OCI-LY3 (cell line): Measurements from ENCODE around the gene AFAP1.

Source experiments
- H2AFZ ChIP-seq: fragments of 200-600, 300-600 bp; shearing (Covaris generic); 2 replicates; pipeline ENCODE4 v1.6.0; 2014; ENCODE audit warnings: antibody characterized with exemption, low read depth, low read length
- H3K27ac ChIP-seq: fragments of 200-600, 300-600 bp; sonication (generic); 2 replicates; pipeline ENCODE4 v1.5.1; 2014; ENCODE audit warnings: mild to moderate bottlenecking, low read length, moderate library complexity, mixed read lengths
- H3K27me3 ChIP-seq: fragments of 200-600, 300-600 bp; sonication (generic); 2 replicates; pipeline ENCODE4 v1.6.1; 2014; ENCODE audit warnings: low read depth, low read length, mixed read lengths
- H3K36me3 ChIP-seq: fragments of 200-600, 300-600 bp; sonication (generic); replicated peaks from 2 replicates; pipeline ENCODE3; 2014; ENCODE audit warnings: low read depth, low read length, mixed read lengths
- H3K4me1 ChIP-seq: fragments of 300-600, 200-600 bp; sonication (generic); 2 replicates; pipeline ENCODE4 v1.6.1; 2014; ENCODE audit warnings: low read length, mixed read lengths
- H3K4me2 ChIP-seq: fragments of 200-600, 300-600 bp; sonication (generic); 2 replicates; pipeline ENCODE4 v1.6.1; 2014; ENCODE audit warnings: low read length, mixed read lengths
- H3K4me3 ChIP-seq: fragments of 300-600, 200-600 bp; sonication (generic); 2 replicates; pipeline ENCODE4 v1.5.1; 2014; ENCODE audit warnings: antibody characterized with exemption, mild to moderate bottlenecking, low read length, moderate library complexity
- H3K79me2 ChIP-seq: fragments of 300-600, 200-600 bp; shearing (Covaris generic); 2 replicates; pipeline ENCODE4 v1.6.1; 2014; ENCODE audit warnings: mild to moderate bottlenecking, low read length, mixed read lengths
- H3K9ac ChIP-seq: fragments of 300-600, 200-600 bp; shearing (Covaris generic); 2 replicates; pipeline ENCODE4 v1.6.0; 2014; ENCODE audit warnings: mild to moderate bottlenecking, low read length, moderate library complexity
- H3K9me3 ChIP-seq: fragments of 200-600, 300-600 bp; shearing (Covaris generic); 2 replicates; pipeline ENCODE4 v1.6.1; 2014; ENCODE audit warnings: low read length, mixed read lengths; ENCODE audit not compliant: insufficient read depth
- H4K20me1 ChIP-seq: fragments of 200-600, 300-600 bp; sonication (generic); 2 replicates; pipeline ENCODE4 v1.6.1; 2016; ENCODE audit warnings: low read length, mixed read lengths; ENCODE audit not compliant: insufficient read depth
- EZH2phosphoT487 ChIP-seq: fragments of 200-600 bp; shearing (Covaris generic); IDR thresholded peaks from 2 replicates; pipeline ENCODE4 v1.6.1; 2018; ENCODE audit warnings: antibody characterized with exemption, mixed run types, low read depth
- TF ChIP-seq, protein P1 (sequence below): fragments of 200-600, 300-600 bp; sonication (generic); IDR thresholded peaks from 2 replicates; pipeline ENCODE4 v1.5.1; 2014; ENCODE audit warnings: antibody characterized with exemption, low read length, low read depth

AFAP1 gene

DNA sequence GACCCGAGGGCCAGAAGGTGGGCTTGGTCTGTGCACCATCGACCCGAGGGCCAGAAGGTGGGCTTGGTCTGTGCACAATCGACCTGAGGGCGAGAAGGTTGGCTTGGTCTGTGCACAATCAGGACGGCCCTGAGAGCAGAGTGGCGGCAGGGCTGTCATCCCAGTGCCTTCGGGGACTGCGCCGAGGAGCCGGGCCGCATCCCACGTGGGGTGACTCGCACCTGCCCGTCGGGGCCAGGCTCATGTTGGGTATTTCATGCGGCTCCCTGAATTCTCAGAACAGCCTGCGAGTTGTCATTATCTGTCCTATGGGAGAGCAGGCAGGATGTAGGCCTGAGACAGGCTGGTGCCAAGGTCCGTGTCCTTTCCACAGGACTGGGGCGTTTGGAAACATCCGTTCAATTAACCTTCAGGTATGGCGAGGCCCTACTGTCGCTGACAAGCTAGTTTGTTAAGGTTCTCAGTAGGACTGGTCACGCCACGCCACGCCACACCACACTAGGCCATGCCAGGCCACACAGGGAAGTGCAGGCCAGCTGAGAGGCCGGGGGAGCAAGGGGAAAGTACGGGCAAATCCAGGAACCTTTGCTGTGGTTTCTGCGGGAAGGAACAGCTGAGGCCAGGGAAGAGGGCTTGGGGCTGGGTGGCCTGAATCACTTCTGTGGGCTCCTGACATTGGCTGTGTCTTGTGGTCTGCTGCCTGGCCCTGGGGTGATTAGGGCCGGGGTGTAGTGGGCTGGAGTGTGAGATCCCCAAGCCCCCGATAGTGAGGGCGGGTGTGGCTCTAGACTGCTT, 182.9 kb downstream of the AFAP1 start:
- no peak overlapping the region for H3K4me2 ChIP-seq

DNA sequence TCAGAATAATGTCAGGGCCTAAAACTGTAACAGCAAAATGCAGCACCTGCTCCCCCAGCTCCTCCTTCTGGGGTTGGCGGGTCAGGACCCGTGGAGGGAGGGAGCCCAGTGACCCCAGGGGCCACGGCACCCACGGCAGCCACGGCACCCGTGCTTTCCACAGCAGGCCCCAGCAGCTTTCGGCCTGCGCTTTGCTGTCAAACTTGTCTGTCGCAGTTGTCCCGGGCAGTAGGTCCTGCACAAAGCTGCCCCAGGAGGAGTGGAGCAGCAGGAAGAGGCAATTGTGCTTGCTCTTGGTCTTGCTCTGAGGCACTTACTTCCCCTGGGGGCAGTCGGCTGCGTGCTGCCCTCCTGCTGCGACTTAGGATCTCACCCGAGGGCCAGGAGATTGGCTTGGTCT, 183.6 kb downstream of the AFAP1 start:
- TF ChIP-seq, protein P1, sequence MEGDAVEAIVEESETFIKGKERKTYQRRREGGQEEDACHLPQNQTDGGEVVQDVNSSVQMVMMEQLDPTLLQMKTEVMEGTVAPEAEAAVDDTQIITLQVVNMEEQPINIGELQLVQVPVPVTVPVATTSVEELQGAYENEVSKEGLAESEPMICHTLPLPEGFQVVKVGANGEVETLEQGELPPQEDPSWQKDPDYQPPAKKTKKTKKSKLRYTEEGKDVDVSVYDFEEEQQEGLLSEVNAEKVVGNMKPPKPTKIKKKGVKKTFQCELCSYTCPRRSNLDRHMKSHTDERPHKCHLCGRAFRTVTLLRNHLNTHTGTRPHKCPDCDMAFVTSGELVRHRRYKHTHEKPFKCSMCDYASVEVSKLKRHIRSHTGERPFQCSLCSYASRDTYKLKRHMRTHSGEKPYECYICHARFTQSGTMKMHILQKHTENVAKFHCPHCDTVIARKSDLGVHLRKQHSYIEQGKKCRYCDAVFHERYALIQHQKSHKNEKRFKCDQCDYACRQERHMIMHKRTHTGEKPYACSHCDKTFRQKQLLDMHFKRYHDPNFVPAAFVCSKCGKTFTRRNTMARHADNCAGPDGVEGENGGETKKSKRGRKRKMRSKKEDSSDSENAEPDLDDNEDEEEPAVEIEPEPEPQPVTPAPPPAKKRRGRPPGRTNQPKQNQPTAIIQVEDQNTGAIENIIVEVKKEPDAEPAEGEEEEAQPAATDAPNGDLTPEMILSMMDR = no peak
- no peak for TF ChIP-seq EZH2phosphoT487
- Histone ChIP-seq H3K79me2 (no peaks in the 10 kb centered on the region), H3K9me3 (no peaks in the 10 kb centered on the region), H3K4me3 (no peak overlapping the region), H3K4me2 (no peak overlapping the region), H3K27ac (no peak overlapping the region), H2AFZ (no peak overlapping the region), H4K20me1 (no peaks in the 10 kb centered on the region), H3K27me3 (peaks cover 3% of the 10 kb centered on the region; the same call in 1 of the 2 replicates), H3K9ac (no peak overlapping the region), H3K36me3 (no peaks in the 10 kb centered on the region), H3K4me1 (peaks cover 8% of the 10 kb centered on the region; the same call in 1 of the 2 replicates)

More for the DNA sequence above, 182.9 kb downstream of the AFAP1 start:
- H3K36me3 ChIP-seq = no peaks in the 10 kb centered on the region
- H3K27ac ChIP-seq = no peak overlapping the region
- no peak overlapping the region for H3K4me3 ChIP-seq
- no peak for TF ChIP-seq EZH2phosphoT487
- TF ChIP-seq, protein P1 = no peak
- peaks cover 9% of the 10 kb centered on the region; the same call in 1 of the 2 replicates for H3K4me1 ChIP-seq
- no peaks in the 10 kb centered on the region for H3K9me3 ChIP-seq
- H3K27me3 ChIP-seq = peaks cover 3% of the 10 kb centered on the region; the same call in 1 of the 2 replicates
- H2AFZ ChIP-seq = no peak overlapping the region
- H3K79me2 ChIP-seq = no peaks in the 10 kb centered on the region
- no peak overlapping the region for H3K9ac ChIP-seq
- no peaks in the 10 kb centered on the region for H4K20me1 ChIP-seq

DNA sequence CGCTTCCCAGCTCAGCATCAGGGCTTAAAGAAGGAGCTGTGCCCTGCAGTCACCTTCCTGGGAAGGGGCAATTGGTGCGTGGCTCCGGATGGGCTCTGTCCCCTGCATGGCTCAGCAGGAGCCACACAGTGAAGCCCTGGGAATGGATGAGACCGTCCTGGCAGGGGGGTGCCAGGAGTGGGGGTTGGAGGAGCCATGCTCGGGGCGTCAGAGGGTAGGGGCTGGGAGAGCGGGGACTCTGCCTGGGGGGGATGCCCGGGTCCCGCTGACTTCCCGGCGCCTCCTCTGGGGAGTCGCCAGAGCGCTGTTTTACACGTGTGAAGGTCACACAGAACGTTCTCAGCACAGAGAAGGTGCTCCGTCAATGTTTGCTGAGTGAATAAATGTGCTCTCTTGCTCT, 184.1 kb downstream of the AFAP1 start:
- no peak overlapping the region for H3K27ac ChIP-seq
- H3K4me1 ChIP-seq = peaks cover 8% of the 10 kb centered on the region; the same call in 1 of the 2 replicates
- no peak overlapping the region for H3K4me2 ChIP-seq
- H3K36me3 ChIP-seq = no peaks in the 10 kb centered on the region
- TF ChIP-seq, protein P1 = no peak
- TF ChIP-seq EZH2phosphoT487 = no peak
- H3K9me3 ChIP-seq = no peaks in the 10 kb centered on the region
- H3K27me3 ChIP-seq = peaks cover 3% of the 10 kb centered on the region; the same call in 1 of the 2 replicates
- H4K20me1 ChIP-seq = no peaks in the 10 kb centered on the region
- H3K4me3 ChIP-seq = no peak overlapping the region
- no peaks in the 10 kb centered on the region for H3K79me2 ChIP-seq
- no peak overlapping the region for H3K9ac ChIP-seq
- H2AFZ ChIP-seq = no peak overlapping the region

DNA sequence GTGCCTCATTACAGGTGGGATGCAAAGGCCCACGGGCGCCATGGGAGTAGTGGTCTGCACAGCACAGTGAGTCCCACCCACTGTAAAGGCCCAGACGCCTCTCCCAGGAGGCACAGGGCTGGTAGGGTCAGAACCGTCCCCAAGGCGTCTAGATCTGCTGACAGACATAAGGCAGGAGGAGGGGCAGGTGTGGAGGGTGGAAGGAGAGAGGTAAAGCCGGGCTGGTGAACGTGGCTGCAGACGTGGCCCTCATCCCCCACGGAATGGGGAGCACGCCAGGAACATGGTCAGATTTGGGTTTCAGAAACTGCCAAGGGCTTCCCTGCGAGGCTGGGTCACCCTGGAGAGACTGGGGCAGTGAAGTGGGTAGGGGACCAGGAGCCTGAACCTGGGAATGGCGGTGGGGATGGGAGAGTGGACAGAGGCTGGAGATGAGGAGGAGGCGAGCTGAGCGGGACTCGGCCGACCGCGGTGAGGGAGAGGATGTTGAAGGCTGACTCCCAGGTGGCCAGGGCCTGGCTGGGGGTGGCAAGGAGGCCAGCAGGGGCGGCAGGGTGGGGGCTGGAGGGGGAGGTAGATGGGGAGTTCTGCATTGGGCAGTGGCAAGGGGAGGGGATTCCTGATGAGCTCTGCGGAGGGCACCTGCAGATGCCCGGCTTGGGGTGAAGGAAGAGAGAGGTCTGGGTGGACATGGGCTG, 184.9 kb downstream of the AFAP1 start:
- TF ChIP-seq EZH2phosphoT487 = no peak
- TF ChIP-seq, protein P1 = no peak

More for the DNA sequence above, 184.9 kb downstream of the AFAP1 start:
- no peak overlapping the region for H3K4me2 ChIP-seq
- H4K20me1 ChIP-seq = no peaks in the 10 kb centered on the region
- H3K4me3 ChIP-seq = no peak overlapping the region
- no peak overlapping the region for H2AFZ ChIP-seq
- peaks cover 3% of the 10 kb centered on the region; the same call in 1 of the 2 replicates for H3K27me3 ChIP-seq
- peaks cover 8% of the 10 kb centered on the region; the same call in 1 of the 2 replicates for H3K4me1 ChIP-seq
- no peaks in the 10 kb centered on the region for H3K79me2 ChIP-seq
- no peaks in the 10 kb centered on the region for H3K36me3 ChIP-seq
- no peak overlapping the region for H3K9ac ChIP-seq
- H3K9me3 ChIP-seq = no peaks in the 10 kb centered on the region
- H3K27ac ChIP-seq = no peak overlapping the region
